B cell (primary cell): Measurements from ENCODE around the gene MDM1. TPM values are rescaled to one million over a fixed set of nuclear protein-coding genes. Genes with fewer than 3 reads are reported as not detected.

Experiments
- ATAC-seq: fragments of 200-7000 bp; cut with Tn5 transposase; one replicate; pipeline ENCODE4 v1.10.0; 2021; ENCODE audit warnings: low read depth, mild to moderate bottlenecking, moderate number of reproducible peaks, moderate library complexity
- CTCF ChIA-PET: fragments of 350-600 bp; sonication (Branson Sonifier 250); formaldehyde crosslinking; loops from one replicate; lab custom pipeline; 2021; ENCODE audit warnings: antibody characterized with exemption, inconsistent platforms; lab: Charles Lee
- POLR2A ChIA-PET: fragments of 350-600 bp; sonication (Branson Sonifier 250); formaldehyde crosslinking; loops from one replicate; lab custom pipeline; 2021; ENCODE audit warnings: antibody characterized with exemption; lab: Charles Lee
- DNase-seq: peaks from one replicate; pipeline ENCODE4 v3.0.0; 2013
- H2AFZ ChIP-seq: 2 replicates; pipeline ENCODE4 v1.6.1; 2012; ENCODE audit warnings: mild to moderate bottlenecking, low read depth, low read length; ENCODE audit not compliant: insufficient read depth, poor library complexity, severe bottlenecking
- H3K27ac ChIP-seq, 2 donors: 1 replicate in 1 of 2; 2 replicates in 1 of 2; pipeline ENCODE4 v1.5.1; 2012 to 2013; ENCODE audit warnings: low read length in 2 of 2, mild to moderate bottlenecking in 2 of 2, moderate library complexity in 1 of 2
- H3K27me3 ChIP-seq, 4 experiments: fragments of 200-600 bp in 1 of 4; sonication (generic) in 1 of 4; replicated peaks in 1 of 4; 1 replicate in 2 of 4; 2 replicates in 2 of 4; pipeline versions ENCODE4 v1.6.1 to v1.7.0; 2013 to 2016; ENCODE audit warnings: low read length in 3 of 4, mild to moderate bottlenecking in 2 of 4, mixed read lengths in 1 of 4, moderate library complexity in 1 of 4; ENCODE audit not compliant: insufficient read depth in 4 of 4, control insufficient read depth in 3 of 4; ENCODE audit errors: control extremely low read depth in 1 of 4
- H3K36me3 ChIP-seq, 2 experiments: replicated peaks in 1 of 2; 1 replicate in 1 of 2; 2 replicates in 1 of 2; pipeline versions ENCODE4 v1.6.1 to v1.7.1; 2013; ENCODE audit warnings: low read length in 1 of 2; ENCODE audit not compliant: insufficient read depth in 2 of 2, control insufficient read depth in 1 of 2; ENCODE audit errors: control extremely low read depth in 1 of 2, extremely low read depth in 1 of 2
- H3K4me1 ChIP-seq, 2 donors: fragments of 200-600 bp in 1 of 2; sonication (generic) in 1 of 2; 1 replicate in 1 of 2; 2 replicates in 1 of 2; pipeline versions ENCODE4 v1.5.1 to v1.6.1; 2013 to 2017; ENCODE audit warnings: low read length in 2 of 2; ENCODE audit not compliant: control insufficient read depth in 2 of 2, insufficient read depth in 2 of 2
- H3K4me2 ChIP-seq: replicated peaks from 2 replicates; pipeline ENCODE3; 2012; ENCODE audit warnings: mild to moderate bottlenecking, low read depth, low read length; ENCODE audit not compliant: poor library complexity, severe bottlenecking
- H3K4me3 ChIP-seq, 5 experiments: fragments of 200-600 bp in 1 of 5; sonication (generic) in 1 of 5; 1 replicate in 3 of 5; 2 replicates in 2 of 5; pipeline versions ENCODE4 v1.5.1 to v1.7.0; 2011 to 2016; ENCODE audit warnings: low read length in 4 of 5, mild to moderate bottlenecking in 4 of 5, low read depth in 2 of 5, control low read depth in 1 of 5, moderate library complexity in 1 of 5; ENCODE audit not compliant: insufficient read depth in 1 of 5; ENCODE audit errors: control extremely low read depth in 1 of 5, extremely low read depth in 1 of 5
- H3K79me2 ChIP-seq: fragments of 200-600 bp; sonication (generic); one replicate; pipeline ENCODE4 v1.6.0; 2016; ENCODE audit warnings: low read length; ENCODE audit not compliant: control insufficient read depth, insufficient read depth
- H3K9ac ChIP-seq: fragments of 200-600 bp; sonication (generic); 2 replicates; pipeline ENCODE4 v1.6.1; 2017; ENCODE audit warnings: mild to moderate bottlenecking, low read length, moderate library complexity
- H3K9me3 ChIP-seq, 3 donors: one replicate each; pipeline versions ENCODE4 v1.6.1 to v1.7.1; 2013; ENCODE audit warnings: low read length in 2 of 3; ENCODE audit not compliant: control insufficient read depth in 2 of 3, insufficient read depth in 1 of 3; ENCODE audit errors: control extremely low read depth in 1 of 3
- H4K20me1 ChIP-seq: 2 replicates; pipeline ENCODE4 v1.6.0; 2012; ENCODE audit warnings: mild to moderate bottlenecking, low read length; ENCODE audit not compliant: insufficient read depth, control insufficient read depth, poor library complexity, severe bottlenecking
- H3K27ac Mint-ChIP-seq: one replicate; pipeline ENCODE4 v1.8.0; 2021; ENCODE audit warnings: mixed read lengths
- H3K27me3 Mint-ChIP-seq: one replicate; pipeline ENCODE4 v1.8.0; 2021; ENCODE audit warnings: mixed read lengths
- H3K4me1 Mint-ChIP-seq: one replicate; pipeline ENCODE4 v1.8.0; 2021; ENCODE audit warnings: mixed read lengths
- H3K4me3 Mint-ChIP-seq: one replicate; pipeline ENCODE4 v1.8.0; 2021; ENCODE audit warnings: mixed read lengths
- H3K9me3 Mint-ChIP-seq: one replicate; pipeline ENCODE4 v1.8.0; 2022; ENCODE audit warnings: mixed read lengths; ENCODE audit not compliant: insufficient read depth
- CTCF ChIP-seq: fragments of 200-600 bp; IDR thresholded peaks from one replicate; pipeline ENCODE4 v1.8.0; 2022; ENCODE audit warnings: antibody characterized with exemption, mild to moderate bottlenecking
- EZH2 ChIP-seq: IDR thresholded peaks from 2 replicates; pipeline ENCODE4 v1.6.1; 2012; ENCODE audit warnings: borderline replicate concordance, low read depth, mild to moderate bottlenecking, moderate library complexity, low read length; ENCODE audit not compliant: insufficient read depth, poor library complexity, severe bottlenecking
- WGBS: methylation state at CpG from one replicate; pipeline ENCODE4 v1.1.5; 2013; ENCODE audit warnings: missing lambda C conversion rate; ENCODE audit not compliant: insufficient coverage; 5-methylcytosine and 5-hydroxymethylcytosine counted together
- intact Hi-C: fragments of 100-400 bp; cut with micrococcal nuclease; formaldehyde crosslinking; loops from one replicate; pipeline ENCODE4 v1.10.0; 2022
- polyA plus RNA-seq: library from polyadenylated mRNA; depleted of rRNA; stranded (reverse); fragments of >200 nt; gene quantifications from 2 replicates; pipeline ENCODE4 v1.2.3, GENCODE V29; 2012
- total RNA-seq, 2 donors: library from RNA; stranded (reverse); fragments of 120-200 nt in 1 of 2; gene quantifications; 1 replicate in 1 of 2; 2 replicates in 1 of 2; pipeline versions ENCODE4 v1.2.3 to v1.2.4, GENCODE V29; 2013 to 2022

Gene MDM1
- total and polyA plus RNA-seq, 2 donors (not counting 1 experiment from before 2014, with no cell fraction given) = 13.9 to 38.3 TPM

- Histone ChIP-seq H3K4me2 (no peak overlapping the region), H3K36me3 (no peaks in the 10 kb centered on the region), H2AFZ (no peak overlapping the region), H4K20me1 (no peaks in the 10 kb centered on the region), H3K27me3 (no peaks in the 10 kb centered on the region), H3K9ac (no peak overlapping the region), H3K27ac (no peak overlapping the region), H3K4me1 (no peaks in the 10 kb centered on the region), H3K9me3 (no peaks in the 10 kb centered on the region), H3K79me2 (no peaks in the 10 kb centered on the region), H3K4me3 (no peak overlapping the region)
- ChIA-PET POLR2A (no interaction called here), CTCF (interaction anchor here (1.2 kb wide), 1 partner anchor 10 kb away, joined by 6 read pairs; no protein-coding TSS in a partner anchor)
- no peak overlapping the region for H3K4me3 Mint-ChIP-seq
- TF ChIP-seq CTCF = no peak
- no peak for TF ChIP-seq EZH2
- no peak overlapping the region for H3K27ac Mint-ChIP-seq
- no peaks in the 10 kb centered on the region for H3K9me3 Mint-ChIP-seq
- no peak for DNase-seq
- intact Hi-C loops = no loop called here
- no peaks in the 10 kb centered on the region for H3K4me1 Mint-ChIP-seq
- 26% methylated on average over 3 of the region's 6 CpGs for WGBS
- no peak for ATAC-seq
- H3K27me3 Mint-ChIP-seq = no peaks in the 10 kb centered on the region
Measured at GRCh38 chr12:68381476-68382219, 49.5 kb upstream of the MDM1 start.

- Histone ChIP-seq H4K20me1 (no peaks in the 10 kb centered on the region), H3K27ac (no peak overlapping the region), H3K79me2 (no peaks in the 10 kb centered on the region), H2AFZ (no peak overlapping the region), H3K9me3 (no peaks in the 10 kb centered on the region), H3K9ac (no peak overlapping the region), H3K4me2 (no peak overlapping the region), H3K27me3 (no peaks in the 10 kb centered on the region), H3K4me3 (no peak overlapping the region), H3K36me3 (no peaks in the 10 kb centered on the region), H3K4me1 (peaks cover 0 to 15% of the 10 kb centered on the region in 2 donors)
- intact Hi-C loops = no loop called here
- no peak for TF ChIP-seq CTCF
- no peak for TF ChIP-seq EZH2
- ChIA-PET CTCF (no interaction called here), POLR2A (interaction anchor here (0.6 kb wide), 1 partner anchor 68 kb away, joined by 4 read pairs; no protein-coding TSS in a partner anchor)
- no peak for ATAC-seq
- no peak overlapping the region for H3K4me3 Mint-ChIP-seq
- peaks cover 23% of the 10 kb centered on the region for H3K4me1 Mint-ChIP-seq
- no peaks in the 10 kb centered on the region for H3K27me3 Mint-ChIP-seq
- H3K27ac Mint-ChIP-seq = no peak overlapping the region
- DNase-seq = no peak
- WGBS = 83% methylated on average over 4 of the region's 5 CpGs
- H3K9me3 Mint-ChIP-seq = no peaks in the 10 kb centered on the region
Measured at GRCh38 chr12:68378872-68379606, 46.9 kb upstream of the MDM1 start.
